Measurements from ENCODE around the gene SMAD5.

SMAD5 gene

DNA sequence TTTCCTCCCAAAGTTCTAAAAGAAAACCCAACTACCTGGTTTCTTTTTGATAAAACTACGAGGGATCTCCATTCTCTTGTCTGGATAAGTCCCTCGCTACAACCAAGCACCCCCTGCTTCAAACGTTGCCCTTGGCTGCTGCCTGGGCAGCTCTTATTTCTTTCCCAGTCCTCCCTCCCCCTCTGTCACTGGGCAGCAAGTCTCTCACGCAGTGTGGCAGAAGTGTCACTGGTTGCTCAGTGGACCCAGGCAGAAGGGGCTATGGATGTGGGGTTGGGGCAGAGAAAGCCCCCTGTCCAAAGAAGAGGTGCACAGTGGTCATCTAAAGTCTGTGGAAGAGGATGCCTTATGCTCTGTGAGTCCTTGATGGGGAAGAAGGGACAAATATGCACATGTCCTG lies 67.5 kb downstream of the SMAD5 start:
- H3K4me1 ChIP-seq (ENCODE audit: low read depth, poor library complexity, severe bottlenecking) = no peaks in the 10 kb centered on the region
- no peaks in the 10 kb centered on the region for H3K79me2 ChIP-seq (ENCODE audit: insufficient read depth, low read depth)
- no peak overlapping the region for H2AFZ ChIP-seq (ENCODE audit: low read depth)
- H3K9ac ChIP-seq = no peak overlapping the region
- no peak overlapping the region for H3K4me3 ChIP-seq (IDR thresholded peaks at IDR 0.05; ENCODE audit: insufficient read depth, low read depth, low read length)
- no peaks in the 10 kb centered on the region for H3K27me3 ChIP-seq (ENCODE audit: insufficient read depth, low read depth)
- TF ChIP-seq, protein P1, sequence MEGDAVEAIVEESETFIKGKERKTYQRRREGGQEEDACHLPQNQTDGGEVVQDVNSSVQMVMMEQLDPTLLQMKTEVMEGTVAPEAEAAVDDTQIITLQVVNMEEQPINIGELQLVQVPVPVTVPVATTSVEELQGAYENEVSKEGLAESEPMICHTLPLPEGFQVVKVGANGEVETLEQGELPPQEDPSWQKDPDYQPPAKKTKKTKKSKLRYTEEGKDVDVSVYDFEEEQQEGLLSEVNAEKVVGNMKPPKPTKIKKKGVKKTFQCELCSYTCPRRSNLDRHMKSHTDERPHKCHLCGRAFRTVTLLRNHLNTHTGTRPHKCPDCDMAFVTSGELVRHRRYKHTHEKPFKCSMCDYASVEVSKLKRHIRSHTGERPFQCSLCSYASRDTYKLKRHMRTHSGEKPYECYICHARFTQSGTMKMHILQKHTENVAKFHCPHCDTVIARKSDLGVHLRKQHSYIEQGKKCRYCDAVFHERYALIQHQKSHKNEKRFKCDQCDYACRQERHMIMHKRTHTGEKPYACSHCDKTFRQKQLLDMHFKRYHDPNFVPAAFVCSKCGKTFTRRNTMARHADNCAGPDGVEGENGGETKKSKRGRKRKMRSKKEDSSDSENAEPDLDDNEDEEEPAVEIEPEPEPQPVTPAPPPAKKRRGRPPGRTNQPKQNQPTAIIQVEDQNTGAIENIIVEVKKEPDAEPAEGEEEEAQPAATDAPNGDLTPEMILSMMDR (conservative IDR thresholded peaks at IDR 0.05; ENCODE audit: low read depth, low read length) = no peak
- H3K4me2 ChIP-seq = no peak overlapping the region
- no peak overlapping the region for H3K27ac ChIP-seq
- no peaks in the 10 kb centered on the region for H4K20me1 ChIP-seq (ENCODE audit: insufficient read depth)
- H3K36me3 ChIP-seq (ENCODE audit: insufficient read depth) = no peaks in the 10 kb centered on the region

DNA sequence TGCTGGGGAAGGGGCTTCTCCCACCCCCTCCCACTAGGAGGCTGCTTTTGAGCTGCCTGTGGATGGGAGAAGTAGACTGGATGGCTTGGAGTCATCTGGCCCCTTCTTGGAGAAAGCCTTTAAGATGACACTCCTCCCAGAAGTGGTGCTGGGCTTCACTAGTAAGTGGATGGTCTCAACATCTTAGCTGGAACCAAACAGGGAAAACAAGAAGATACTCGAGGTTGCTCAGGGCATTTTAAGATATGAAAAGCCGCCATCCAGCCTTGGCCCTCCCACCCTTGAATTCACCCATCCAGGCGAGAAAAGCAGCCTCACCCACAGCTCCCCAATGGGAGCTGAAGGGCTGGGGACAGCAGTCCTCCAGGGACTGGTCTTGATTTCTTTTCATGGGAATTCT lies 68.1 kb downstream of the SMAD5 start:
- H3K36me3 ChIP-seq (ENCODE audit: insufficient read depth) = no peaks in the 10 kb centered on the region
- no peaks in the 10 kb centered on the region for H4K20me1 ChIP-seq (ENCODE audit: insufficient read depth)
- H3K4me3 ChIP-seq (IDR thresholded peaks at IDR 0.05; ENCODE audit: insufficient read depth, low read depth, low read length) = no peak overlapping the region
- H3K9ac ChIP-seq = no peak overlapping the region
- H3K27ac ChIP-seq = no peak overlapping the region
- no peak overlapping the region for H3K4me2 ChIP-seq
- no peaks in the 10 kb centered on the region for H3K79me2 ChIP-seq (ENCODE audit: insufficient read depth, low read depth)
- no peaks in the 10 kb centered on the region for H3K27me3 ChIP-seq (ENCODE audit: insufficient read depth, low read depth)
- H3K4me1 ChIP-seq (ENCODE audit: low read depth, poor library complexity, severe bottlenecking) = no peaks in the 10 kb centered on the region
- H2AFZ ChIP-seq (ENCODE audit: low read depth) = no peak overlapping the region
- TF ChIP-seq, protein P1 (conservative IDR thresholded peaks at IDR 0.05; ENCODE audit: low read depth, low read length) = no peak

DNA sequence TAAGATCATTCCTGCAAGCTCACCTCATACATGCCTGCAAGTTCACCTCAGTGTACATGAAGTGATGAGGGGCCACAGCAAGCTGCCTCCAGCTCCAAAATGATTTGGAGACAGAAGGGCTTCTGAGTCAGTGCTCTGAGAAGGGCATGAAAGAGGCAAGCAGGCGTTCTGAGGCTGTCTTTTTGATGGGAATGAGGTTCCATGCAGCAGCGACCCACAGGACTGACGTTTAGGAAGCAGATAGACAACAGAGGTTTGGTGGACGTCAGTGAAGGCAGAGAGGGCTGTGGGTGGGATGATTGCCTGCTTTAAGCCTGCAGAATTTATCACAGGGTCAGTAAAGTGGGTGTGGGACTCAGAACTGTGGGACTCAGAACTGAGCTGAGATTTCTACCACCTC lies 69.2 kb downstream of the SMAD5 start:
- H3K79me2 ChIP-seq (ENCODE audit: insufficient read depth, low read depth) = no peaks in the 10 kb centered on the region
- H3K27me3 ChIP-seq (ENCODE audit: insufficient read depth, low read depth) = no peaks in the 10 kb centered on the region
- H3K4me1 ChIP-seq (ENCODE audit: low read depth, poor library complexity, severe bottlenecking) = no peaks in the 10 kb centered on the region
- H2AFZ ChIP-seq (ENCODE audit: low read depth) = no peak overlapping the region
- H3K4me3 ChIP-seq (IDR thresholded peaks at IDR 0.05; ENCODE audit: insufficient read depth, low read depth, low read length) = no peak overlapping the region
- H3K27ac ChIP-seq = no peak overlapping the region
- no peaks in the 10 kb centered on the region for H4K20me1 ChIP-seq (ENCODE audit: insufficient read depth)
- H3K4me2 ChIP-seq = no peak overlapping the region
- no peak overlapping the region for H3K9ac ChIP-seq
- TF ChIP-seq, protein P1 (conservative IDR thresholded peaks at IDR 0.05; ENCODE audit: low read depth, low read length) = no peak
- H3K36me3 ChIP-seq (ENCODE audit: insufficient read depth) = no peaks in the 10 kb centered on the region

DNA sequence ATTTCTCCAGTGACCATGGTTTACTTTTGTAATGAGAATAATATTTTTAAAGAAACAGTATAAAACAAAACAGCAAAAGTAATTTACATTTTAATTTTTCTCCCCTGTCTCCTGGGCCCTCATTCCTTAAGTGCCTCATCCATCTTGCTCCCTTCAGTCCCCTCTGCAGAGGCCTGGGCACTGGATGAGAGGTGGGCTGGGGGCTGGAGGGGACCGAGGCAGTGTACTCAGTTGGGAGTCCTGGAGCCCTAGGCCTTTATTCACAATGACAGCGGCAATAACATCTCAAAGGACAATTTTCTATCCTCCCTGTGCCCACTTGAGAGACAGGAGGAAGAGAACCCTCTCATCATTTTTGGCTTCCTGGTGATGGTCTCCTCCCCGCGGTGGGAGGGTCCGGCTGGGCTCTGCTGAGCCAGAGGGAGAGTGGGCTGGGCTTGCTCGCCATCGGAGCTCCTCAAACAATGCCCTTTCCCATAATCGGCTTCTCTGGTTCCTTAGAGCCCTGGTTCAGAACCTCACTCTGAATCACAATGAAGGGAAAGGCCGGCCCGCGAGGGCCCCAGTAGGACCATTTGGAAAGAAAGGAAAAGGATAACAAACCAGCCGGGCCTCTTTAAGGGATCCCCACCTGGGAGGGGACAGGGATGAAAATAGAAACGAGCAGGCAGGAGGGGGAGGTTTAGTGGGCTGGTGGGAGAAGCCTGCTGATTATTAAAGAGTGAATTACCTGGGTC lies 70.0 kb downstream of the SMAD5 start:
- Histone ChIP-seq H3K9ac (no peak overlapping the region), H4K20me1 (ENCODE audit: insufficient read depth) (no peaks in the 10 kb centered on the region), H2AFZ (ENCODE audit: low read depth) (no peak overlapping the region), H3K27me3 (ENCODE audit: insufficient read depth, low read depth) (no peaks in the 10 kb centered on the region), H3K4me1 (ENCODE audit: low read depth, poor library complexity, severe bottlenecking) (no peaks in the 10 kb centered on the region), H3K79me2 (ENCODE audit: insufficient read depth, low read depth) (no peaks in the 10 kb centered on the region), H3K4me2 (no peak overlapping the region), H3K27ac (no peak overlapping the region), H3K36me3 (ENCODE audit: insufficient read depth) (no peaks in the 10 kb centered on the region), H3K4me3 (IDR thresholded peaks at IDR 0.05; ENCODE audit: insufficient read depth, low read depth, low read length) (no peak overlapping the region)
- TF ChIP-seq, protein P1 (conservative IDR thresholded peaks at IDR 0.05; ENCODE audit: low read depth, low read length) = no peak

All from KMS-11 (cell line).